Cardiac septum (tissue), 1 donor: ENCODE measurements around the gene MAD1L1. TPM values are rescaled to one million over a fixed set of nuclear protein-coding genes. Genes with fewer than 3 reads are reported as not detected.

Source experiments
- DNase-seq: peaks from one replicate; pipeline ENCODE4 v3.0.0-alpha.2; 2020; ENCODE audit warnings: low spot score
- intact Hi-C: fragments of 100-400 bp; cut with DNase I; formaldehyde crosslinking; loops from one replicate; pipeline ENCODE4 v1.14.0; 2022
- microRNA-seq: library from miRNA; unstranded; fragments of <30 nt; microRNA quantifications from one replicate; pipeline ENCODE4 v1.2.0, GENCODE V29; 2020
- total RNA-seq: library from RNA; stranded (reverse); fragmentation: NEBNext Ultra II Directional; extraction: Animal tissue kit (Norgen Biotek cat#: 25700); gene quantifications from one replicate; pipeline ENCODE4 v1.2.1, GENCODE V29; 2021
- donor health status: DM: no; HTN: no; CAD: no.

The MAD1L1 gene
- total RNA-seq, 1 donor from 2014 or later, result 13.5 TPM

DNA sequence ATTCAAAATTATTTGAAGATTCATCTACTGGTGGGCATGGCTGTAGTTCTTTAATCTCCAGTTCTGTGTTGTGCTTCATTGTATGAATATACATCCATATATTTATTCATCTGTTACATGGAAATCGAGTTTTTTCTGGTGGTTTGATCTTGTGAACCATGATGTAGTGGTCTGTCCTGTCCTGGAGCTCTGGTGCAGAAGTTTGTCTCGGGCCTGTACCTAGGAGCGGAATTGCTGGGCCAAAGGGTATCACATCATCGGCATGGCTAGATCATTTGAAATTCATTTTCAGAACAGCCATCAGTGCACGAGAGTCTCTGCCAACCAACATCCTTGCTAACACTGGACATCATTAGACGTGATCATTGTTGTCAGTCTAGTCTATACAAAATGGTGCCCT is 455.6 kb downstream of the MAD1L1 start:
- intact Hi-C loops, result no loop called here
- DNase-seq, result no peak

DNA sequence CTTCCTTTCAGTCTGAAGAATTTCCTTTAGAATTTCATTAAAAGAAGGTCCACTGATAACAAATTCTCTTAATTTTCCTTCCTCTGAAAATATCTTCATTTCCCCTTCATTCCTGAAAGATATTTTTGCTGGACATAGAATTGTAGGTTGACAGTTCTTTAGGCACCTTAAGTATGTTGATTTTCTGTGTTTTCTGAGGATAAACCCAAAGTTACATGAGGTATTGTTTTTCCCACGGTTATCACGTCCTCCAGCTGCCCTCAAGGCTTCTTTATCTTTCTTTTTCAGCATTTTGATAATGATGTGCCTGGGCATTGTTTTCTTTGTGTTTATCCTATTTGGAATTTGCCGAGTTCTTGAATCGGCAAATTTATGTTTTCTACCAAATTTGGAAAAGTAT is 457.4 kb downstream of the MAD1L1 start:
- intact Hi-C loops, result no loop called here
- peak; percentile 27 for DNase-seq

GRCh38 chr7:1770331-1770730 is 462.4 kb downstream of the MAD1L1 start:
- intact Hi-C loops, result no loop called here

GRCh38 chr7:1769286-1770200 is 463.2 kb downstream of the MAD1L1 start:
- peak; percentile 36 for DNase-seq
- intact Hi-C loops, result no loop called here

More at GRCh38 chr7:1770331-1770730, 462.4 kb downstream of the MAD1L1 start:
- DNase-seq, result peak; percentile 12

GRCh38 chr7:1768832-1769231 is 463.9 kb downstream of the MAD1L1 start:
- DNase-seq, result no peak
- intact Hi-C loops, result no loop called here

DNA sequence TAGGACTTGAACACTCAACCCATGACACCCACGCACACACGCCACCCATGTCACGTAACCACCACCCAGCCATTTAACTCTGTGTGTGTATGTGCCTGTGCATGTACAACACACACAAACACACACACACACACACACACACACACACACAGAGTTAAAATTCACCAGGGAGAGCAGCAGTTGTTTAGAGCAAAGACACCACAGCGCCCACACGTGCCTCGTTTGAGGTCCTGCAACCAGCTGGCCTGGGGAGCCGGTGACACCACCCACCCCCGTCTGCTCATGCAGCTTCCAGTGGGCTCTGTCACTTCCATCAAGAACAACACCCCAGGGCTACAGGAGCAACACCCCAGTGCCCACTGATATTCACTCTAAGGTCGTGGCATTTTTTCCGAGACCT is 465.2 kb downstream of the MAD1L1 start:
- intact Hi-C loops, result no loop called here
- DNase-seq, result peak; percentile 39

Small RNA genes within 50 kb of the gene (microRNA-seq; reads per million reads assigned to microRNA genes)
- not detected for gene MIR4655
- not detected for gene MIR6836

Other genes with a start within 250 kb of the MAD1L1 start
- 15.6 TPM for gene MRM2, start 9.3 kb upstream of the MAD1L1 start, total RNA-seq
- 9.6 TPM for gene NUDT1, start 9.3 kb upstream of the MAD1L1 start, total RNA-seq
- gene SNX8, start 81.5 kb upstream of the MAD1L1 start, total RNA-seq, result 18.9 TPM
- gene EIF3B, start 121.9 kb upstream of the MAD1L1 start, total RNA-seq, result 64.9 TPM
- gene CHST12, start 170.7 kb upstream of the MAD1L1 start, total RNA-seq, result 13.8 TPM
- gene GRIFIN, start 243.5 kb upstream of the MAD1L1 start, total RNA-seq, result not detected